Mammary epithelial cell (primary cell): ENCODE data around the gene HOXA4.

Source experiments
- CTCF ChIP-seq, 2 donors: IDR thresholded peaks in 1 of 2; conservative IDR thresholded peaks in 1 of 2; 2 replicates each; pipeline ENCODE4 v1.5.1; 2011 to 2012; ENCODE audit warnings: inconsistent platforms in 2 of 2, low read length in 2 of 2, mild to moderate bottlenecking in 2 of 2, control low read depth in 1 of 2, low read depth in 1 of 2; ENCODE audit not compliant: insufficient read depth in 1 of 2; ENCODE audit errors: extremely low read depth in 1 of 2
- EZH2 ChIP-seq: IDR thresholded peaks from 2 replicates; pipeline ENCODE4 v1.6.1; 2012; ENCODE audit warnings: low read length, inconsistent platforms, borderline replicate concordance

DNA sequence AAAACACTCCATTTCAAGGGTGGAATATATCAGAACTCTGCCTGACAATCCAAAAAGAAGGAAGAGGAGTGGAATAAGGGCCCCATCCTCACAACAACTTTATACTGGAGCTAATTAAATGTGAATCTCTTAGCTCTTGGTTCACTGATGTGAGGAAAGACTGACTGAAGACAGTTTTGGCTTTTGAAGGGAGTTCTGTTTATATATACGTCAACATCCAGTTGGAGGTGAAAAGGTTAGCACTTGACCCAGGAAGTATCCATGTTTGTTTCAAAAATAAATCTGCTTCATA, 37.8 kb downstream of the HOXA4 start:
- TF ChIP-seq CTCF (conservative IDR thresholded peaks at IDR 0.05 in 1 of 2, IDR thresholded peaks at IDR 0.05 in 1 of 2; ENCODE audit: extremely low read depth in 1 of 2, insufficient read depth in 1 of 2, low read depth in 1 of 2, low read length in 2 of 2) = no peak
- no peak for TF ChIP-seq EZH2
